ENCODE data around the gene KCNMA1.

KCNMA1 gene

GRCh38 chr10:77387247-77387646, 250.4 kb downstream of the KCNMA1 start:
- DNase-seq, result no peak

- peak; percentile 76 for DNase-seq
These were observed 250.8 kb downstream of the KCNMA1 start for GRCh38 chr10:77386838-77387237.

GRCh38 chr10:77386365-77386764, 251.2 kb downstream of the KCNMA1 start:
- DNase-seq, result no peak

GRCh38 chr10:77385315-77385714, 252.3 kb downstream of the KCNMA1 start:
- DNase-seq, result no peak

GRCh38 chr10:77383861-77384553, 253.6 kb downstream of the KCNMA1 start:
- DNase-seq, result no peak

GRCh38 chr10:77381750-77382149, 255.9 kb downstream of the KCNMA1 start:
- no peak for DNase-seq

GRCh38 chr10:77380723-77381122, 256.9 kb downstream of the KCNMA1 start:
- no peak for DNase-seq

GRCh38 chr10:77380191-77380590, 257.4 kb downstream of the KCNMA1 start:
- DNase-seq, result no peak

GRCh38 chr10:77378366-77379349, 258.9 kb downstream of the KCNMA1 start:
- no peak for DNase-seq

GRCh38 chr10:77377678-77378352, 259.8 kb downstream of the KCNMA1 start:
- DNase-seq, result no peak

- DNase-seq, result peak; percentile 25
These were observed 260.6 kb downstream of the KCNMA1 start for GRCh38 chr10:77377034-77377433.

- no peak for DNase-seq
These were observed 263.4 kb downstream of the KCNMA1 start for GRCh38 chr10:77374189-77374656.

- DNase-seq, result no peak
These were observed 265.5 kb downstream of the KCNMA1 start for GRCh38 chr10:77371848-77372799.

GRCh38 chr10:77371421-77371820, 266.2 kb downstream of the KCNMA1 start:
- no peak for DNase-seq

- DNase-seq, result no peak
These were observed 269.6 kb downstream of the KCNMA1 start for GRCh38 chr10:77368006-77368405.

GRCh38 chr10:77363210-77363609, 274.4 kb downstream of the KCNMA1 start:
- DNase-seq, result no peak

- no peak for DNase-seq
These were observed 275.8 kb downstream of the KCNMA1 start for GRCh38 chr10:77361831-77362230.

GRCh38 chr10:77361426-77361825, 276.2 kb downstream of the KCNMA1 start:
- DNase-seq, result no peak

GRCh38 chr10:77360835-77361234, 276.8 kb downstream of the KCNMA1 start:
- no peak for DNase-seq

- peak; percentile 62 for DNase-seq
These were observed 277.6 kb downstream of the KCNMA1 start for GRCh38 chr10:77359950-77360520.

GRCh38 chr10:77359287-77359691, 278.3 kb downstream of the KCNMA1 start:
- no peak for DNase-seq

GRCh38 chr10:77358656-77359055, 279.0 kb downstream of the KCNMA1 start:
- no peak for DNase-seq
